ENCODE data around the gene TVP23A.

DNA sequence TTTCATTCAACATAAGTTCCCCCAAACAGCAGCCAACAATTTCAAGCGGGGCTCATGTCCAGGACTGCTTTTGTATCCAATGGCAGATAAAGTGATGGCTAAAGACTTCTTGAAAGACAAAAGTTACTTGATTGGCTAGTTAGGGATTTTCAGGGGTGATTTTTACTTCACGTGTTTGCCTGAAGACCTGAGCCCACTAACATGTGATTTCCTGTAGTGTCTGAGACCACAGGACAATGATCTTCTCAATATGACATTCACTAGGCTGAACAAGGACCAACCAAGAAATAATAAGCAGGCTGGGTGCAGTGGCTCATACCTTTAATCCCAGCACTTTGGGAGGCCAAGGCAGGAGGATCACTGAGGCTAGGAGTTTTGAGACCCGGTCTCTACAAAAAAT lies 10.4 kb downstream of the TVP23A start:
- TF ChIP-seq POLR2A (IDR thresholded peaks at IDR 0.05) (no peak), POLR2AphosphoS5 (IDR thresholded peaks at IDR 0.05) (no peak)
- TF ChIP-seq, protein P1, sequence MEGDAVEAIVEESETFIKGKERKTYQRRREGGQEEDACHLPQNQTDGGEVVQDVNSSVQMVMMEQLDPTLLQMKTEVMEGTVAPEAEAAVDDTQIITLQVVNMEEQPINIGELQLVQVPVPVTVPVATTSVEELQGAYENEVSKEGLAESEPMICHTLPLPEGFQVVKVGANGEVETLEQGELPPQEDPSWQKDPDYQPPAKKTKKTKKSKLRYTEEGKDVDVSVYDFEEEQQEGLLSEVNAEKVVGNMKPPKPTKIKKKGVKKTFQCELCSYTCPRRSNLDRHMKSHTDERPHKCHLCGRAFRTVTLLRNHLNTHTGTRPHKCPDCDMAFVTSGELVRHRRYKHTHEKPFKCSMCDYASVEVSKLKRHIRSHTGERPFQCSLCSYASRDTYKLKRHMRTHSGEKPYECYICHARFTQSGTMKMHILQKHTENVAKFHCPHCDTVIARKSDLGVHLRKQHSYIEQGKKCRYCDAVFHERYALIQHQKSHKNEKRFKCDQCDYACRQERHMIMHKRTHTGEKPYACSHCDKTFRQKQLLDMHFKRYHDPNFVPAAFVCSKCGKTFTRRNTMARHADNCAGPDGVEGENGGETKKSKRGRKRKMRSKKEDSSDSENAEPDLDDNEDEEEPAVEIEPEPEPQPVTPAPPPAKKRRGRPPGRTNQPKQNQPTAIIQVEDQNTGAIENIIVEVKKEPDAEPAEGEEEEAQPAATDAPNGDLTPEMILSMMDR (IDR thresholded peaks at IDR 0.05) = no peak

Data from suprapubic skin (tissue), 4 donors.